ENCODE results near the gene AGBL1.

AGBL1 gene

GRCh38 chr15:86322629-86323028 is 243.0 kb downstream of the AGBL1 start:
- no peak for DNase-seq (ENCODE audit: low read depth in 2 of 2)

GRCh38 chr15:86327230-86327865 is 247.7 kb downstream of the AGBL1 start:
- DNase-seq (ENCODE audit: low read depth in 2 of 2) = no peak

- no peak for DNase-seq (ENCODE audit: low read depth in 2 of 2)
Measured at GRCh38 chr15:86328658-86329057, 249.0 kb downstream of the AGBL1 start.

- no peak for DNase-seq (ENCODE audit: low read depth in 2 of 2)
Measured at GRCh38 chr15:86329311-86330013, 249.8 kb downstream of the AGBL1 start.

- no peak for DNase-seq (ENCODE audit: low read depth in 2 of 2)
Measured at GRCh38 chr15:86333819-86334218, 254.1 kb downstream of the AGBL1 start.

GRCh38 chr15:86336051-86336788 is 256.5 kb downstream of the AGBL1 start:
- no peak for DNase-seq (ENCODE audit: low read depth in 2 of 2)

- DNase-seq (ENCODE audit: low read depth in 2 of 2) = no peak
Measured at GRCh38 chr15:86337071-86337470, 257.4 kb downstream of the AGBL1 start.

- no peak for DNase-seq (ENCODE audit: low read depth in 2 of 2)
Measured at GRCh38 chr15:86347245-86347644, 267.6 kb downstream of the AGBL1 start.

GRCh38 chr15:86349565-86349964 is 269.9 kb downstream of the AGBL1 start:
- no peak for DNase-seq (ENCODE audit: low read depth in 2 of 2)

GRCh38 chr15:86353213-86353612 is 273.5 kb downstream of the AGBL1 start:
- DNase-seq (ENCODE audit: low read depth in 2 of 2) = no peak

- no peak for DNase-seq (ENCODE audit: low read depth in 2 of 2)
Measured at GRCh38 chr15:86355361-86355760, 275.7 kb downstream of the AGBL1 start.

- DNase-seq (ENCODE audit: low read depth in 2 of 2) = no peak
Measured at GRCh38 chr15:86355801-86356200, 276.1 kb downstream of the AGBL1 start.

- no peak for DNase-seq (ENCODE audit: low read depth in 2 of 2)
Measured at GRCh38 chr15:86362555-86362954, 282.9 kb downstream of the AGBL1 start.

GRCh38 chr15:86373147-86373546 is 293.5 kb downstream of the AGBL1 start:
- DNase-seq (ENCODE audit: low read depth in 2 of 2) = no peak

- no peak for DNase-seq (ENCODE audit: low read depth in 2 of 2)
Measured at GRCh38 chr15:86375733-86376280, 296.1 kb downstream of the AGBL1 start.

GRCh38 chr15:86377914-86378313 is 298.2 kb downstream of the AGBL1 start:
- DNase-seq (ENCODE audit: low read depth in 2 of 2) = no peak

- no peak for DNase-seq (ENCODE audit: low read depth in 2 of 2)
Measured at GRCh38 chr15:86382341-86382740, 302.7 kb downstream of the AGBL1 start.

GRCh38 chr15:86383611-86384010 is 303.9 kb downstream of the AGBL1 start:
- DNase-seq (ENCODE audit: low read depth in 2 of 2) = no peak

- DNase-seq (ENCODE audit: low read depth in 2 of 2) = no peak
Measured at GRCh38 chr15:86384186-86384585, 304.5 kb downstream of the AGBL1 start.

- DNase-seq (ENCODE audit: low read depth in 2 of 2) = no peak
Measured at GRCh38 chr15:86392296-86392695, 312.6 kb downstream of the AGBL1 start.

GRCh38 chr15:86392874-86393273 is 313.2 kb downstream of the AGBL1 start:
- DNase-seq (ENCODE audit: low read depth in 2 of 2) = no peak

- DNase-seq (ENCODE audit: low read depth in 2 of 2) = no peak
Measured at GRCh38 chr15:86394866-86395265, 315.2 kb downstream of the AGBL1 start.
